Cardiac muscle cell (in vitro differentiated cells and primary cell): ENCODE measurements around the gene SCFD1. TPM values are rescaled to one million over a fixed set of nuclear protein-coding genes. Genes with fewer than 3 reads are reported as not detected.

Experiments used
- DNase-seq, 2 donors: peaks; one replicate each; pipeline versions ENCODE4 v3.0.0 to v3.0.0-alpha.2; 2010 to 2017; ENCODE audit warnings: low read depth in 1 of 2, low spot score in 1 of 2
- H3K27ac ChIP-seq: fragments of 200-600 bp; sonication (generic); 2 replicates; pipeline ENCODE4 v1.5.1; 2016
- H3K27me3 ChIP-seq: fragments of 200-600 bp; sonication (generic); 2 replicates; pipeline ENCODE4 v1.6.0; 2016; ENCODE audit warnings: control low read depth
- H3K36me3 ChIP-seq: fragments of 200-600 bp; sonication (generic); 2 replicates; pipeline ENCODE4 v1.5.1; 2016; ENCODE audit warnings: control low read depth
- H3K4me1 ChIP-seq: fragments of 200-600 bp; sonication (generic); 2 replicates; pipeline ENCODE4 v1.8.1; 2017; ENCODE audit warnings: low read depth, mild to moderate bottlenecking, mixed run types
- H3K4me3 ChIP-seq: fragments of 200-600 bp; sonication (generic); 2 replicates; pipeline ENCODE4 v1.5.1; 2016; ENCODE audit warnings: mild to moderate bottlenecking
- H3K9me3 ChIP-seq: fragments of 200-600 bp; sonication (generic); 2 replicates; pipeline ENCODE4 v1.5.1; 2017; ENCODE audit warnings: low read depth, mild to moderate bottlenecking, control low read depth
- polyA plus RNA-seq: library from polyadenylated mRNA; unstranded; fragments of >200 nt; fragmentation: Nextera tagmentation; extraction: Ambion mirVana; gene quantifications from 2 replicates; pipeline ENCODE4 v1.2.1, GENCODE V29; 2016
- total RNA-seq: library from RNA; depleted of rRNA; stranded (reverse); fragments of >200 nt; gene quantifications from 2 replicates; pipeline ENCODE4 v1.2.3, GENCODE V29; 2016
- TF ChIP-seq, protein P1 (sequence below): IDR thresholded peaks from 2 replicates; pipeline ENCODE4 v1.5.1; 2012; ENCODE audit warnings: low read depth, mild to moderate bottlenecking, low read length

The SCFD1 gene
- total and polyA plus RNA-seq, 2 experiments from 2014 or later = 51.7 to 76.3 TPM

- Histone ChIP-seq H3K27me3 (no peaks in the 10 kb centered on the region), H3K4me1 (no peaks in the 10 kb centered on the region), H3K27ac (no peak overlapping the region), H3K36me3 (peaks cover 21% of the 10 kb centered on the region), H3K9me3 (no peaks in the 10 kb centered on the region), H3K4me3 (no peak overlapping the region)
- no peak for DNase-seq
- TF ChIP-seq, protein P1, sequence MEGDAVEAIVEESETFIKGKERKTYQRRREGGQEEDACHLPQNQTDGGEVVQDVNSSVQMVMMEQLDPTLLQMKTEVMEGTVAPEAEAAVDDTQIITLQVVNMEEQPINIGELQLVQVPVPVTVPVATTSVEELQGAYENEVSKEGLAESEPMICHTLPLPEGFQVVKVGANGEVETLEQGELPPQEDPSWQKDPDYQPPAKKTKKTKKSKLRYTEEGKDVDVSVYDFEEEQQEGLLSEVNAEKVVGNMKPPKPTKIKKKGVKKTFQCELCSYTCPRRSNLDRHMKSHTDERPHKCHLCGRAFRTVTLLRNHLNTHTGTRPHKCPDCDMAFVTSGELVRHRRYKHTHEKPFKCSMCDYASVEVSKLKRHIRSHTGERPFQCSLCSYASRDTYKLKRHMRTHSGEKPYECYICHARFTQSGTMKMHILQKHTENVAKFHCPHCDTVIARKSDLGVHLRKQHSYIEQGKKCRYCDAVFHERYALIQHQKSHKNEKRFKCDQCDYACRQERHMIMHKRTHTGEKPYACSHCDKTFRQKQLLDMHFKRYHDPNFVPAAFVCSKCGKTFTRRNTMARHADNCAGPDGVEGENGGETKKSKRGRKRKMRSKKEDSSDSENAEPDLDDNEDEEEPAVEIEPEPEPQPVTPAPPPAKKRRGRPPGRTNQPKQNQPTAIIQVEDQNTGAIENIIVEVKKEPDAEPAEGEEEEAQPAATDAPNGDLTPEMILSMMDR = no peak
Measured at GRCh38 chr14:30698463-30698862, 76.3 kb downstream of the SCFD1 start.

- Histone ChIP-seq H3K4me3 (no peak overlapping the region), H3K36me3 (peaks cover 21% of the 10 kb centered on the region), H3K27me3 (no peaks in the 10 kb centered on the region), H3K4me1 (no peaks in the 10 kb centered on the region), H3K9me3 (no peaks in the 10 kb centered on the region), H3K27ac (peak overlapping the region; percentile 11)
- no peak for DNase-seq
- TF ChIP-seq, protein P1 = no peak
Measured at GRCh38 chr14:30706704-30707103, 84.6 kb downstream of the SCFD1 start.

GRCh38 chr14:30708157-30708556 lies 86.0 kb downstream of the SCFD1 start:
- TF ChIP-seq, protein P1 = no peak
- no peak for DNase-seq
- Histone ChIP-seq H3K4me1 (peaks cover 4% of the 10 kb centered on the region), H3K27me3 (no peaks in the 10 kb centered on the region), H3K36me3 (peaks cover 21% of the 10 kb centered on the region), H3K4me3 (no peak overlapping the region), H3K9me3 (no peaks in the 10 kb centered on the region), H3K27ac (no peak overlapping the region)

DNA sequence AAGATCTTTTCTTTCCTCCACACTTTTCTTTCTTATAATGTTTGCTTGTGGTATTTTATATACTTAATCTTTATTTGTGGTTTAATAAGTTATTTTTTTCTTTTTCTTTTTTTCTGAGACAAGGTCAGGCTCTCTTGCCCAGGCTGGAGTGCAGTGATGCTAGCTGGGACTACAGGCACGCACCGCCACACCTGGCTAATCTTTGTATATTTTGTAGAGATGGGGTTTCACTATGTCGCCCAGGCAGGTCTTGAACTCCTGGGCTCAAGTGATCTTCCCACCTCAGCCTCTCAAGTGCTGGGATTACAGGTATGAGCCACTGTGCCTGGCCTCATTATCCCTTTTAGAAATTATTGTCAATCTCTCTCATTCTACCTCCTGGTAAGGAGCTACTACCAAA lies 87.1 kb downstream of the SCFD1 start:
- TF ChIP-seq, protein P1 = no peak
- Histone ChIP-seq H3K4me1 (peaks cover 4% of the 10 kb centered on the region), H3K36me3 (peaks cover 21% of the 10 kb centered on the region), H3K4me3 (no peak overlapping the region), H3K9me3 (no peaks in the 10 kb centered on the region), H3K27me3 (no peaks in the 10 kb centered on the region), H3K27ac (no peak overlapping the region)
- no peak for DNase-seq

GRCh38 chr14:30710876-30711275 lies 88.8 kb downstream of the SCFD1 start:
- Histone ChIP-seq H3K27me3 (no peaks in the 10 kb centered on the region), H3K36me3 (peaks cover 18% of the 10 kb centered on the region)
- TF ChIP-seq, protein P1 = no peak

GRCh38 chr14:30719137-30719536 lies 97.0 kb downstream of the SCFD1 start:
- no peak for DNase-seq
- Histone ChIP-seq H3K4me3 (no peak overlapping the region), H3K4me1 (no peaks in the 10 kb centered on the region), H3K9me3 (no peaks in the 10 kb centered on the region), H3K27ac (no peak overlapping the region), H3K36me3 (peaks cover 13% of the 10 kb centered on the region), H3K27me3 (no peaks in the 10 kb centered on the region)
- TF ChIP-seq, protein P1 = no peak

More at GRCh38 chr14:30710876-30711275, 88.8 kb downstream of the SCFD1 start:
- H3K4me1 ChIP-seq = peaks cover 4% of the 10 kb centered on the region
- no peak overlapping the region for H3K27ac ChIP-seq
- H3K4me3 ChIP-seq = no peak overlapping the region
- H3K9me3 ChIP-seq = no peaks in the 10 kb centered on the region
- DNase-seq = no peak
